Measurements from ENCODE around the gene GRPEL1. TPM values are rescaled to one million over a fixed set of nuclear protein-coding genes. Genes with fewer than 3 reads are reported as not detected.

The GRPEL1 gene
- total RNA-seq, 2 experiments from 2014 or later, result 55.6 to 58.6 TPM

GRCh38 chr4:7029921-7030320, 37.9 kb downstream of the GRPEL1 start:
- Histone ChIP-seq H3K4me3 (ENCODE audit: low read length) (no peak overlapping the region), H3K27ac (ENCODE audit: low read depth in 1 of 2, low read length in 2 of 2) (no peak overlapping the region), H3K36me3 (ENCODE audit: insufficient read depth, low read length) (peaks cover 65% of the 10 kb centered on the region), H3K4me1 (ENCODE audit: insufficient read depth, low read length) (no peaks in the 10 kb centered on the region), H3K27me3 (ENCODE audit: control insufficient read depth in 1 of 2, insufficient read depth in 2 of 2, low read length in 2 of 2) (no peaks in the 10 kb centered on the region), H3K9me3 (ENCODE audit: control insufficient read depth in 1 of 2, insufficient read depth in 1 of 2, low read length in 2 of 2) (no peaks in the 10 kb centered on the region)
- no peak overlapping the region for H3K4me3 Mint-ChIP-seq
- ChIA-PET POLR2A (no interaction called here), CTCF (no interaction called here)
- no peaks in the 10 kb centered on the region for H3K4me1 Mint-ChIP-seq (ENCODE audit: low read depth)
- intact Hi-C loops (cut with DNase I, micrococcal nuclease), result no loop called here
- ATAC-seq (ENCODE audit: poor library complexity), result no peak
- TF ChIP-seq CTCF (IDR thresholded peaks at IDR 0.05), result no peak
- DNase-seq, result no peak
- H3K27me3 Mint-ChIP-seq, result no peaks in the 10 kb centered on the region
- peaks cover 73% of the 10 kb centered on the region for H3K36me3 Mint-ChIP-seq (ENCODE audit: low read depth)
- H3K27ac Mint-ChIP-seq, result no peak overlapping the region
- H3K9me3 Mint-ChIP-seq, result no peaks in the 10 kb centered on the region

GRCh38 chr4:7029212-7029611, 38.7 kb downstream of the GRPEL1 start:
- Histone ChIP-seq H3K27me3 (ENCODE audit: control insufficient read depth in 1 of 2, insufficient read depth in 2 of 2, low read length in 2 of 2) (no peaks in the 10 kb centered on the region), H3K9me3 (ENCODE audit: control insufficient read depth in 1 of 2, insufficient read depth in 1 of 2, low read length in 2 of 2) (no peaks in the 10 kb centered on the region), H3K36me3 (ENCODE audit: insufficient read depth, low read length) (peaks cover 72% of the 10 kb centered on the region), H3K27ac (ENCODE audit: low read depth in 1 of 2, low read length in 2 of 2) (no peak overlapping the region), H3K4me3 (ENCODE audit: low read length) (no peak overlapping the region), H3K4me1 (ENCODE audit: insufficient read depth, low read length) (no peaks in the 10 kb centered on the region)
- H3K36me3 Mint-ChIP-seq (ENCODE audit: low read depth), result peaks cover 78% of the 10 kb centered on the region
- intact Hi-C loops (cut with DNase I, micrococcal nuclease), result no loop called here
- H3K27me3 Mint-ChIP-seq, result no peaks in the 10 kb centered on the region
- no peak overlapping the region for H3K4me3 Mint-ChIP-seq
- ChIA-PET CTCF (no interaction called here), POLR2A (no interaction called here)
- ATAC-seq (ENCODE audit: poor library complexity), result no peak
- H3K27ac Mint-ChIP-seq, result no peak overlapping the region
- H3K9me3 Mint-ChIP-seq, result no peaks in the 10 kb centered on the region
- DNase-seq, result no peak
- TF ChIP-seq CTCF (IDR thresholded peaks at IDR 0.05), result no peak
- H3K4me1 Mint-ChIP-seq (ENCODE audit: low read depth), result no peaks in the 10 kb centered on the region

- POLR2A ChIA-PET, result no interaction called here
- Histone ChIP-seq H3K4me3 (ENCODE audit: low read length) (no peak overlapping the region), H3K27ac (ENCODE audit: low read depth in 1 of 2, low read length in 2 of 2) (no peak overlapping the region), H3K4me1 (ENCODE audit: insufficient read depth, low read length) (no peaks in the 10 kb centered on the region), H3K9me3 (ENCODE audit: control insufficient read depth in 1 of 2, insufficient read depth in 1 of 2, low read length in 2 of 2) (no peaks in the 10 kb centered on the region), H3K36me3 (ENCODE audit: insufficient read depth, low read length) (peaks cover 74% of the 10 kb centered on the region), H3K27me3 (ENCODE audit: control insufficient read depth in 1 of 2, insufficient read depth in 2 of 2, low read length in 2 of 2) (no peaks in the 10 kb centered on the region)
- Mint-ChIP-seq H3K4me1 (ENCODE audit: low read depth) (no peaks in the 10 kb centered on the region), H3K27me3 (no peaks in the 10 kb centered on the region), H3K9me3 (no peaks in the 10 kb centered on the region), H3K27ac (no peak overlapping the region), H3K4me3 (no peak overlapping the region), H3K36me3 (ENCODE audit: low read depth) (peaks cover 87% of the 10 kb centered on the region)
- no peak for TF ChIP-seq CTCF (IDR thresholded peaks at IDR 0.05)
- no peak for DNase-seq
- no peak for ATAC-seq (ENCODE audit: poor library complexity)
- CTCF ChIA-PET, result no interaction called here
- intact Hi-C loops (cut with DNase I, micrococcal nuclease), result no loop called here
Observed at GRCh38 chr4:7027913-7028312, 40.0 kb downstream of the GRPEL1 start.

All from CD4-positive, alpha-beta T cell (primary cell).